Measurements from ENCODE around the gene B4GALT5. TPM values are rescaled to one million over a fixed set of nuclear protein-coding genes. Genes with fewer than 3 reads are reported as not detected.

The B4GALT5 gene
- total RNA-seq, 1 experiment from 2014 or later = 92.5 TPM

DNA sequence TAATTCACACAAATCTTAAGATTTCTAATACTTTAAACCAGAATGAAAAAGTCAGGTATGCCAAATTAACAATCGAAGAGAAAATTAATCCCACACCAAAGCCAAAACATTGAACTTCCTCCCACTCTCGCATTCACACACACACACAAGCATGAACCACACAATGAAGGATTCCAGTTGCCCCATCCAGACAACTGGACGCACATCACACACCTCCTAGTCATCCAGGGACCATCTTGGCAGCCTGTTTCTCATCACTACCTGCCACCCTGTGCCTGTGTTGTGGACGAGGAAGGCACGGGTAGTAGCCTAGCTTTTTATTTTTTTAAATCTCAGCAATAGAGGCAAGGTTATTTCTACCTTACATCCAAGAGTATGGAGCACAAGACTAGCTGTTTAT is 15.2 kb downstream of the B4GALT5 start:
- ATAC-seq = no peak
- POLR2A ChIA-PET = interaction anchor here (1.0 to 1.3 kb wide), 3 partner anchors 12 to 19 kb away, joined by 3 to 4 read pairs (median 3); no protein-coding TSS in a partner anchor

More for the DNA sequence above, 15.2 kb downstream of the B4GALT5 start:
- BruUV-seq (replicated peaks) = no TSS peak
- no peak for DNase-seq (ENCODE audit: low read depth, low spot score)
- ChIA-PET RAD21 (ENCODE audit: low non-redundant PET in 1 of 2, low total read pairs in 2 of 2, uncharacterized antibody in 2 of 2, unreplicated experiment in 2 of 2) (no interaction called here), CTCF (no interaction called here)
- intact Hi-C loops (cut with micrococcal nuclease) = no loop called here
- no peaks in the 10 kb centered on the region for H3K36me3 ChIP-seq (ENCODE audit: control insufficient read depth in 1 of 2, insufficient read depth in 2 of 2, low read length in 2 of 2)
- H4K20me1 ChIP-seq (ENCODE audit: insufficient read depth) = peaks cover 39% of the 10 kb centered on the region; the same call in 1 of the 2 replicates
- peaks cover 100% of the 10 kb centered on the region for H3K79me2 ChIP-seq (ENCODE audit: insufficient read depth, low read length)
- H2AFZ ChIP-seq (ENCODE audit: low read depth, low read length, poor library complexity, severe bottlenecking) = no peak overlapping the region
- H3K4me1 ChIP-seq (ENCODE audit: control insufficient read depth in 1 of 2, insufficient read depth in 2 of 2, low read length in 2 of 2) = peaks cover 93 to 97% of the 10 kb centered on the region in 2 experiments
- TF ChIP-seq EZH2phosphoT487 (IDR thresholded peaks at IDR 0.05; ENCODE audit: borderline replicate concordance) (no peak), SP1 (IDR thresholded peaks at IDR 0.05; ENCODE audit: low read depth) (no peak), TCF7L2 (IDR thresholded peaks at IDR 0.05; ENCODE audit: borderline replicate concordance, extremely low read depth, insufficient read depth, insufficient read length) (no peak), REST (IDR thresholded peaks at IDR 0.05; ENCODE audit: low read depth) (no peak), ZNF274 (IDR thresholded peaks at IDR 0.05; ENCODE audit: low read depth, low read length) (no peak), SIN3A (IDR thresholded peaks at IDR 0.05; ENCODE audit: low read depth) (no peak), YY1 (IDR thresholded peaks at IDR 0.05; ENCODE audit: extremely low read depth, insufficient replicate concordance, low read depth, low read length) (no peak), FOSL1 (IDR thresholded peaks at IDR 0.05; ENCODE audit: low read depth) (no peak), POLR2A (IDR thresholded peaks at IDR 0.05; ENCODE audit: borderline replicate concordance, extremely low read depth, insufficient read depth, insufficient read length) (no peak)
- TF ChIP-seq, protein P1, sequence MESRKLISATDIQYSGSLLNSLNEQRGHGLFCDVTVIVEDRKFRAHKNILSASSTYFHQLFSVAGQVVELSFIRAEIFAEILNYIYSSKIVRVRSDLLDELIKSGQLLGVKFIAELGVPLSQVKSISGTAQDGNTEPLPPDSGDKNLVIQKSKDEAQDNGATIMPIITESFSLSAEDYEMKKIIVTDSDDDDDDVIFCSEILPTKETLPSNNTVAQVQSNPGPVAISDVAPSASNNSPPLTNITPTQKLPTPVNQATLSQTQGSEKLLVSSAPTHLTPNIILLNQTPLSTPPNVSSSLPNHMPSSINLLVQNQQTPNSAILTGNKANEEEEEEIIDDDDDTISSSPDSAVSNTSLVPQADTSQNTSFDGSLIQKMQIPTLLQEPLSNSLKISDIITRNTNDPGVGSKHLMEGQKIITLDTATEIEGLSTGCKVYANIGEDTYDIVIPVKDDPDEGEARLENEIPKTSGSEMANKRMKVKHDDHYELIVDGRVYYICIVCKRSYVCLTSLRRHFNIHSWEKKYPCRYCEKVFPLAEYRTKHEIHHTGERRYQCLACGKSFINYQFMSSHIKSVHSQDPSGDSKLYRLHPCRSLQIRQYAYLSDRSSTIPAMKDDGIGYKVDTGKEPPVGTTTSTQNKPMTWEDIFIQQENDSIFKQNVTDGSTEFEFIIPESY (IDR thresholded peaks at IDR 0.05; ENCODE audit: extremely low read depth, insufficient replicate concordance, low read length) = no peak
- no peaks in the 10 kb centered on the region for H3K9me3 ChIP-seq (ENCODE audit: control insufficient read depth in 1 of 2, insufficient read depth in 1 of 2, low read depth in 1 of 2, low read length in 2 of 2)
- no peaks in the 10 kb centered on the region for H3K9me2 ChIP-seq (ENCODE audit: insufficient read depth)
- H3K27ac ChIP-seq (ENCODE audit: low read depth, low read length) = no peak overlapping the region
- peak overlapping the region; percentile 56; the same call in 1 of the 2 replicates for H3K4me2 ChIP-seq (ENCODE audit: low read length)
- H3K9ac ChIP-seq (ENCODE audit: low read length) = no peak overlapping the region
- H3K27me3 ChIP-seq (ENCODE audit: insufficient read depth, low read length) = no peaks in the 10 kb centered on the region
- H3K4me3 ChIP-seq (replicated peaks in 1 of 2; ENCODE audit: low read depth in 1 of 2, low read length in 2 of 2) = no peak overlapping the region
